HG03442 (cell line): ENCODE data around the gene TRRAP.

Experiments
- ATAC-seq: cut with Tn5 transposase; IDR thresholded peaks from one replicate; pipeline ENCODE4 v1.9.1; 2021; ENCODE audit warnings: mild to moderate bottlenecking, moderate library complexity; ENCODE audit not compliant: unreplicated experiment

TRRAP gene

DNA sequence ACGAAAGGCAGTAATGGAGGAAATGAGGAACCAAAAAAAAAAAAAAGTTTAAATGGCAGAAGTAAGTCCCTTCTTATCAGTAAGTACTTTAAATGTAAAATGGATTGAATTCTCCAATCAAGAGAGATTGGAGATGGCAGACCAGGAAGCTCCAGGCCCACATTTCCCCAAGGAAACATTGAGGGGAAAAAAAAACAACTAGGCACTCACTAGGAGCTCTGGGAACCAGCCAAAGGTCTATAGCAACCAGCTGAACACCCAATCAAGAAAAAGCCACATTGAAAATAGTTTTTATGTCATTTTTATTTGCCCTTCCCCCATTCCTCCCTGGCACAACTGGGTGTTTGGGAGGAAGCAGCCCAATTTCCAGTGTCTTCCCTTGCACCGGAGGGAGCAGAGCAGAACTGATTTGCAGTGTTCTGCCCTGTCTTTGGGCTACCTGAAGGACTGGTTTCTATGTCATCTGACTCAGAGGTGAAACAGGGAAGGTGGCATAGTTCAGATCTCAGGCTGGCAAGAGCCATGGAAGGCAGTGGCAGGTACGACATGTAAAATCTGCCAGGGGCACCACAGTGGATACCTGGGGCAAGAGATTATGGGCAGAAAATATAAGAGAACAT lies 143.7 kb downstream of the TRRAP start:
- no peak for ATAC-seq

DNA sequence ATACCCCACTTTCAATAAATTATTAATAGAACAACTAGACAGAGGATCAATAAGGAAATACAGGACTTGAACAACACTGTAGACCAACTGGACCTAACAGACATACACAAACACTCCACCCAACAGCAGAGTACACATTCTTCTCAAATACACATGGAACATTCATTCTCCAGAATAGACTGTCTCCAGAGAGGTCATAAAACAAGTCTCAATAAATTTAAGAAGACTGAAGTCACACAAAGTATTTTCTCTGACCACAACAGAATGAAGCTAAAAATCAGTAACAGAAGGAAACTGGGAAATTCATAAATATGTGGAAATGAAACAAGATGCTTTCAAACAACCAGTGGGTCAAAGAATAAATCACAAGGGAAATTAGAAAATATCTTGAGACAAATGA lies 145.7 kb downstream of the TRRAP start:
- ATAC-seq: no peak

DNA sequence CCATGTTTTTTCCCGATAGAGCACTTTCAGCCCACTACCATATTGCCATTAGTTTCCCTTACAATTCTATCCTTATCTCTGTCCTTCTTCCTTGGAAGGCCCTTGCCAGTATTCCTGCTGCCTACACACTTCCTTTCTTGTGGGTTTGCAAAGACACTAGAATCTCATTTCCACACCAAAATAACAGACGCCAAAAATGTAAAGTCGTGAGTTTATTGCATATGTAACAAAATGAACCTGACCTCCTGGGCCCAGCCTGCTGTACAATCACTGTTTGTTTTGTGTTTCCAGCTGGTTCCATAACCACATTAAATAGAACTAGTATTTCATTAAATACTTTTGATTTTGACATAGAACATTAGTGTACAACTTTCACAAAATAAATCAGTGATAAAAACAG lies 148.9 kb downstream of the TRRAP start:
- ATAC-seq: no peak

DNA sequence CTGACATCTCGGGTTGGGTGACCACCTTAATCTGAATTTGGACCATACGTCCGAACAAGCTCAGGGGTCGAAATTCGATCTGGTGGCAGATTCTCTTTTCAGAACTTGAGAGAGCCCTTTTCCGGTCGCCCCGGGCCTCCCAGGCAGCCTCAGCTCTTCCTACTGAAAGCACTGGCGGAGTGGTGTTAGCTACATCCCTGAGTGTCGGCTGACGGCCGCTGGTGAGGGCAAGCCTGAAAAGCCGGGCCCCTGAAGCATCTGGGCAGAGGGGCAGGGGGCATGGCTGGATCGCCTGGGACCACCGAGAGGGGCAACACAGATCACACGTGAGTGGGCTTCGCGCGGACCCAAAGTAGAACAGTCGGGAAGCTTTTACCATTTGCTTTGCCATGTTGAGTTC lies 149.5 kb downstream of the TRRAP start:
- no peak for ATAC-seq

DNA sequence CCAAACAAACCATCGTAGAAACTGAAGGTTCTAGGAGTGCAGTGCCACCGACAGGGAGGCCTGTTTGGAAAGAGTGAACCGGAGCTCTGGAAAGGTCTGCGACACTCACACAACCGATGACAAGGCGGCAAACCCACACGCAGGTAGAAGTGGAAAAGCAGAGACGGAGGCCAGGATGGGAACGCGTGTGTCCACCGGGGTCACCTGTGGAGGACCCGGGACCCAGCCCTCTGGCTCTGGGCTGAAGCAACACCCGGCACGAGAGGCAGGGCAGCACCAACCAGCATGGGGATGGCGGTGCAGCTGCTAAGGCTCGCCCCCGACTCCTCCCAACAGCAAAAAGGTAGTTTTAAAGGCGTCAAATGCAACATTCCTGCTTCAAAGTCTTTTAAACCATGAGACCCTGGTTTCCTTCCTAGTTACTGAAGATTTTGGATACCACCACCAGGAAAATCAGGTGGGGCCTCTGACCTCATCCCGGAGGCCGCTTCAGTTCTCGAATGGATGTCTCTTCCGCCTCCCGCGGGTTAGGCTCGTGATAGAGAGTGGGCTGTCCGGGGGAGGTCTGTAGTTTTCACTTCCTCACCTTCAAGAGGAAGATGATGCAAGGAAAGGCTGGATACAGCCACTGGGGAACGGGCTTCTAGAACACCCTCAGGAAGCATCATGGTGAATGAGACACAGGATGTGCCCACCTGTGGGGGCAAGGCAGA lies 150.1 kb downstream of the TRRAP start:
- ATAC-seq: no peak

DNA sequence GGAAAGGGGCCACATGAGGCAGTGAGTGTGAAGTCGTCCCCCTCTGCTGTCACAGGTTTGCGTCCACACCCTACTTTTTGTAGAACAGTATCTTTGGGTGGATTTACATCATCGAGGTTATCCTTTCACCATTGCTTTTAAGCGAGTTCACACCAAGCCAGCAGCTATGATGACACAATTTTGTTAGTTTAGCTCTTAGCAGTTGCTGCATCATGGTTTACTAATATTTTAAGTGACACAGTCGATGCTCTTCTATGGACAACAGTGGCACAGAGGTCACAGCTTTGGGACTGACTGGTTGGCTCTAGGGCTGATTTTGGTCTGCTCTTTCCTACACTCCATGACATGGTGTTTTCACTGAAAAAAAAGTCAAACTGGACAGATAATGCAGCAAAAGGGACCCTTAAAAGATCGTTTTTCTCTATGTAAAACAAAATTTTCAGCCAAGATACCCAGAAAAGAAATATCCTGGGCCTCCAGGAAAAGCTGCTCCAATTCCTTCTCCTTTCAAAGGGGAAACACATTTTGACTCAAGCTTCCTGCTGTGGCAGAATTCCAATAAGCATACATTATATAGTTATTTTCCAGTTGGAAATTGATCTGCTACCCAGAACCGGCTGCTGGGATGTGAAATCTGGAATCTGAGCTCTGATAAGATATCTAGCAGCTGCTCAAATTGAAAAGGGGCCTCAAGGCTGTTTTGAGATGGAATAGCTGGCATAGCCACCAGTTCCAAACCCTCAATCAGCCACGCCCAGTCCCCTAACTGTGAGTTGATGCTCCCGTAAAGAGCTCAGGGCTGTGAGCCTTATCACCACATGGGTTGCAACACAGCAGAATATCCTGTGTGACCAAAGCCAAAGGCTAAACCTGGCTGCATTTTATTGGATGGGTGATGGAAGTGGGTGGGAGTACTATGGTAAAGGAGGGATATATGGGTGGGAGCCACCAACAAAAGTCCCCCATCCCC lies 151.4 kb downstream of the TRRAP start:
- no peak for ATAC-seq

DNA sequence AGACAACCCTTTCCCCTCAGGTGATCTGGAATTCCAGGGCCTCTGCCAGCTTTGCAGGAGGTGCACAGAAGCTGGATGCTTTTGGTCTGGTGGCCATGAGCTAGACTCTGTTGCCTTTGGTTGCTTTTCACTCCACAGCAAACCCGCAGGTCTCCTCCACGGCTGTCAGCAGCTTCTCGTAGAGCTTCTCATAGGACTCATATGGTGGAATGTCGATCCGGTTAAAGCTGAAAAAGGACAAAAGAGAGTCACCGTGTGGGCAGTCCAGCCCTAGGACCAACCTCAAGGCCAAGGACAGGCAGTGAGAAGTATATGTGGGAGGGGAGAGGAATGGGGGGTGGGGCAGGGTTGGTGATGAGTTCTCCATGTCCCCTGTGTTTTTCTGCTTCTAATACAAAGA lies 152.1 kb downstream of the TRRAP start:
- ATAC-seq: no peak

DNA sequence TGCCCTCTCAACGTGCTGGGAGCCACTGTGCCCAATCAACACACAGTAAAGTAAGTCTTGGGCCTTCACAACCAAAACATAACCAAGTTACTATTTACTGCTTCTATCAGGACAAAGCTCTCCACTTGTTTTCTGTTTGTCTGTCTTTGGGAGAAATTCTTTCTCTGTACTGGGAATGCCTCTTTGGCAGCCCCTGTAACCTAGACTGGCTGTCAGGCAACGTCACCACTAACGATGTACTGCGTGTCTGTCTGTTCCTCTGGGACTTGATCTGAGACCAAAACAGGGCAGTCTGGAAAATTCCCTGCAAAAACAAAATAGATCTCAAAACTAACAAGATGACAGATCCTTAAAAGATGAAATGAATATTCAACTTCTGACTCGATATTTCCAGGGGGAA lies 152.6 kb downstream of the TRRAP start:
- no peak for ATAC-seq

DNA sequence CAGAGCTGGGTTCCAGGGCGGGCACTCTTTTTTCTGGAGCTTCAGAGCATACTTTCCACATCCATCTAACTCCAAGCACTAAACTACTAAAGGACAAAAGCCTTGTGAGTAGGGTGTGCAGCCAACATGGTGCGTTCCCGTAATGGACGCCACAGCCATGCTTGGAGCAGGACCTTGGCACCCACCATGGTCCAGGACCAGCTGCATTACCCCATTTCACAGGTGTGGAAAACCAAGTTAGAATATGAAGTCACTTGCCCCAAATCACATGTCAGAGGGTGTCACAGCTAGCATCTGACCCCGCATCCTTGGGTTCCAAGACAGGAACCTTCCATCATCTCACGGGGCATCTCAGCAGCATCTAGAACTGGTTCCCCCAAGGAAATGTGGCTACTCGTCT lies 153.2 kb downstream of the TRRAP start:
- ATAC-seq: no peak

DNA sequence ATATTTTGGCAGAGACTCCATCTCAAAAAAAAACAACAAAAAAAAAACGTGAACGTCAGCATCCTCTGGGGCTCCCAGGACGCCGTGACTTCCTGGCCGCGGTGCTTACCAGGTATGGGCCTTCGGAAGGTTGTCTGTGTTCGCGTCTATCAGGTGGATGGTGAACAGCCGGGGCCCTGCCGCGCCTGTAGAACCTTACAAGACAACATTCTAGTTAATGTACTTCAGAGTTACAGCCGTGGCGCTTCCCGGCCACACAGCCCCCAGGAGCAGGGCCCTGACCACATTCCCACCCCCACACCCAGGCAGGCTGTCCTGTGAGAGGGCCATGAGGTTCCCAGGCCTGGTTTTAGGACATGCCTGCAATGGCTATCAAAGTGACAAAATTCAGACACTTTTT lies 154.6 kb downstream of the TRRAP start:
- ATAC-seq: no peak

DNA sequence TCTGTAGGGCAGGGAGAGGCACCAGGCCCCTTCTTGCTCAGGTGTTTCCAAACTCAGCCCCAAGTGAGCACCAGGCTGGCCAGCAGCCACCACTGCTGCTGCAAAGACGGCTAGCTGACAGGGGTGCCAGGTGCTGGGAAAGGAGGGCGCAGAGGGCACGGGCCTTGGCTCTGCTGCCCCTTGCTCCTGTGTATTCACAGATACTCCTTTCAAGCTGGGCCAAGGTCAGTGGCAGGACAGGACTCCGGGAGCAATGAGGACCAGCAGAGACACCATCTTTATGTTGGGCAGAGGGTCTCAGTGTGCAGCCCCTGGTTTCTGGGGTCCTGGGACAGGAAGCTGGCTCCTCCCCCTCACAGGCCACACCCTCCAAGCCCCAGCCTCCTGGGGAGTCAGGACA lies 155.4 kb downstream of the TRRAP start:
- no peak for ATAC-seq

DNA sequence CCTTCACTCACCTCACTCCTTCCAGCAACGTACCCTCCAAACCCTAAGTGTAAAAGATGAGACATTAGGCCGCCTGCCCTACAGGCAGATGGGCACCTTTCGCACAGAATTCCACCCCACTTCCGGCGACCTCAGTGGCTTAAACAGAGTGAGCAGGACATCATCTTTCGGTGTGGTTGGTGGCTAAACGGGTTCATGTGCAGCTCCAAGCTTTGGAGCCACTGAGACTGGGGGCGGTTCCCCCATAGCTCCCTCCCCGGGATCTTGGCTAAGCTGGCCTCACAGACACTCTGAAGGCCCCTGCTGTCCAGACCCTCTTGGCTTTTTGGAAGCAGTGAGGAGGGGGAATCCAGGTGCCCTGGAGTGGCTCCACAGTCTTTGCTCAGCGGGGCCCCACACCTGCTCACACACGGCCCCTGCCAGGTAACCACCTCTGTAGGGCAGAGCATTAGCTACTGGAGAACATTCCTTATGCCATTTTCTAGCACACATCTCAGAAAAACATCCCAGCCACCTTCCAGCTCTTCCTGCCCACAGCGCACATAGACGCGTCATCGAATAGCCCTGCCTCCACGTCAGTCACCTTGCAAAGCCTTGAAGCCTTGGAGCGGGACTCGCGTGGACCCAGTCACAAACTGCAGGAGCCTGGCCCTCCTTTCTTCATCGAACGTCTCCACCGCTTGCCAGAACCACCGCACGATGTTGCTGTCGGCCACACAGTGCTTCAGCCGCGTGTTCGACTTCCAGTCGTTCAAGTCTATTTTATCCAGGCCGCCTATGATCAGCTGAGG lies 156.8 kb downstream of the TRRAP start:
- no peak for ATAC-seq

DNA sequence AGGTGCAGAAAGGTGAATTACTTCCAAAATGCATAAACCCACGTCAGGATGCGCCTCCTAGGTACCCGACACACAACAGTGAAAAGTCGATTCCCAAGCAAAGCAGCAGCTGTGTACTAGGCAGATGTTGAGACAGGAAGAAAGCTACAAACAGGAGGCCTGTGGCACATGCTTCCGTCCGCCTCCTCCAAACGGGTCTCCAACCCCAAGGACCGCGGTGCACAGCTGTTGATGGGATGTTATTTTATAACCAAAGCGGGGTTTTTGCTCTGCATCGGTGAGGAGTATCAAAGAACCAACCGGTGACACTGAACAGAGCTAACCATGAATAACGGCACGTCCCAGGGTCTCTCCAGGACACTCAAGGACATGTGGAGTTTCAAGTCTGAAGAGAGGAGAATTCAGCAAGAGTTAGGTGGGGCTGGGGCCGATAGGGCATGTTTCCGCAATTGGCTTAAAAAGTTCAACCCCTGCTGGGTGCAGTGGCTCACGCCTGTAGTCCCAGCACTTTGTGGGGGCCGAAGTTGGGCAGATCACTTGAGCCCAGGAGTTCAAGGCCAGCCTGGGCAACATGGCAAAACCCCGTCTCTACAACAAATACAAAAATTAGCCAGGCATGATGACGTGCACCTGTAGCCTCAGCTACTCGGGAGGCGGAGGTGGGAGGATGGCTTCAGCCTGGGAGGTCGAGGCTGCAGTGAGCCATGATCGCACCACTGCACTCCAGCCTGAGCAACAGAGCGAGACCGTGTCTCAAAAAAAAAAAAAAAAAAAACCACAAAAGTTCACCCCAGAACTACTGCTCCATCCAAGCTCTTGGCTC lies 157.6 kb downstream of the TRRAP start:
- no peak for ATAC-seq

DNA sequence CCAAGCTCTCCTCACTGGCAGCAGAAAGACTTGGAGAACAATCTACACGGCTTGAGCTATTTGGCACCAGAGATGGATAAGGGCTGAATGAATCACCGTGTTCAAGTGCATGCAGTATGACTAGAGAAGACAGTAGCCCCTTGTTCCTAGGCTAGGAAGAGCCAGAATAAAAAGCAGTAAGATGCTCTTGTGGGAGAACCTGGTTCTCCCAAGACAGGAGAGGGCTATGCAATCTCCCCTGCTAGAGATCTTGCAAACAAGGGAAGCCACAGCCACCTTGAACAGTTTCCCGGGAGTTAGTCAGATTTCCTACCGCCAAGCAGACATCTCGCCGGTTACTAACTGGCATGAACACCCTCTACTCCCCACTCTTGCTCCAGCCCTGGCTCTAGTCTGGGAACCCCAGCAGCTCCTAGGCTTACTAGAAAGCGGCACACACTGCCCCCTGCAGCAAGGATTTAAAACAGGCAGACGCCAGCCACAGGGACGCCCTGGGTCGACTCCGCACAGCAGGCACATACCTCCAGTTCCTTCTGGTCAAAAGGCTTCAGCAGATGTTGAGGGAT lies 158.3 kb downstream of the TRRAP start:
- no peak for ATAC-seq

DNA sequence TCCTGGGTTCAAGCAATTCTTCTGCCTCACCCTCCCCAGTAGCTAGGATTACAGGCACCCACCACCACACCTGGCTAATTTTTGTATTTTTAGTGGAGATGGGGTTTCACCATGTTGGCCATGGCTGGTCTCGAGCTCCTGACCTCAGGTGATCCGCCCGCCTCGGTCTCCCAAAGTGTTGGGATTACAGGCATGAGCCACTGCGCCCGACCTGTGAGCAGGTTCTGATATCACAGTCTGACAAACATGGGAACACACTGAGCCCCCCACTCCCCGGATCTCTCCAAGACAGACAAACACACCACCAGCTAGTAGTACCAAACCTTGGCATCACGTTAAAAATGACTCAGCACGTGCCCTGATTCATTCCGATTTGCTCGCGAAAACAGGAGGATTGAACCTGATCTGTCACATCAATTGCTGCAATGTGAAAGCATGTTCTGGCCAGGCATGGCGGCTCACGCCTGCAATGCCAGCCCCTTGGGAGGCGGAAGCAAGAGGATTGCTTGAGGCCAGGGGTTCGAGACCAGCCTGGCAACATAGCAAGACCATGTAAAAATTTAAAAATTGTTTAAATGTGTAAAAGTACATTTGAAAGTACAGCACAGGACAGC lies 159.1 kb downstream of the TRRAP start:
- ATAC-seq: no peak

DNA sequence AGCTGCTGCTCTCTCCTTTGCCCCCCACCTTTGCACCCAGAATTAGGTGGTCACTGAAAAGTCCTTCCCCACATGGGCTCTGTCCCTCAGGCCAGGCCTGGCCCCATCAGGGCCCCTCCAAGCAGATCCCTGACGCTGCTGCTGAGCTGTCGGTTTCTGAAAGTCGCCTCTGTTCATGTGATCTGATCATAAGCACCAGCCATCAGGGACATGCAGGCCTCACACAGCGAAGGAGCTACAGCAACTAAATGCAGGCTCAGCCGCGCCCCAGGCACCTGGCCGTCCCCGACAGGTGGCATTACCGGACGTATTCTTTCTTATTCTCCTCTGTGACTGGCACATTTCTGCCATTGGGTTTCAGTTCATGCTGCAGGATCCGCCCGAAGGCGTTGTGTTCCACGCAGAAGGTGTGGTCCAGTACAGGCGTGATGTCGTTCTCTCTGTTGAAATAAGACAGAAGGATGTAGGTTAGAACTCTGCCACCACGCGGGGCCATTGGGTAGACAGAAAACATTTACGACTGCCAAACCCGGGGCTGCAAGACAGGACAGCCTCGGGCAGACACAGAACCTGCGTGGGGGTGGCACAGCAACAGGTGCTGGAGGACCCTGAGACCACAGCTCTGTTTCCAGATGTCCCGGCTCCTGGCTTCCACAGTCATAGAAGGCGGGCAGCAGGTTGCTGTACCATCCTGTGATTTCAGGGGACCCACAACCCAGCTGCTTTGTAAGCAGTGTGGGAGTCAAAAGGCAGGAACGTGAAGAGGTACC lies 159.9 kb downstream of the TRRAP start:
- ATAC-seq: no peak

DNA sequence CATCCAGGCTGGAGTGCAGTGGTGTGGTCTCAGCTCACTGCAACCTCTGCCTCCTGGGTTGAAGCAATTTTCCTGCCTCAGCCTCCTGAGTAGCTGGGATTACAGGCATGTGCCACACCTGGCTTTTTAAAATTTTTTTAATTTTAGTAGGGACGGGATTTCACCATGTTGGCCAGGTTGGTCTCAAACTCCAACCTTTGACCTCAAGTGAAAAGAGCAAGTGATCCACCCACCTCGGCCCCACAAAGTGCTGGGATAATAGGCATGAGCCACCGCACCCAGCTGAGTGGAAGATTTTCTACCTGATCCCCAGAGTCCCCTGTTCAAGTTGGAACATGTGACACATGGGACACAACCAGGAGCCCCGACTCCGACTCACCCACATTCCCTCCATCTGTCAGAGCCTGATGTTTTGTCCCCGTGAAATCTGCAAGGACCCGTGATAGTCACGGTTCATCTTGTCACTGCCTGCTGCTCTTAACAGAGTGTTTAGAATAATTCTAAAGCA lies 161.1 kb downstream of the TRRAP start:
- no peak for ATAC-seq
